ENCODE measurements around the gene RAPSN. TPM values are rescaled to one million over a fixed set of nuclear protein-coding genes. Genes with fewer than 3 reads are reported as not detected.
"Not testable (repeated sequence)": the region's sequence is repeated elsewhere in the genome, so short reads cannot be mapped to it uniquely, and the experiment has no call there.

Gene RAPSN
- total and polyA plus RNA-seq, 2 donors (not counting 1 experiment from before 2014, with no cell fraction given) = 0.25 to 1.0 TPM

DNA sequence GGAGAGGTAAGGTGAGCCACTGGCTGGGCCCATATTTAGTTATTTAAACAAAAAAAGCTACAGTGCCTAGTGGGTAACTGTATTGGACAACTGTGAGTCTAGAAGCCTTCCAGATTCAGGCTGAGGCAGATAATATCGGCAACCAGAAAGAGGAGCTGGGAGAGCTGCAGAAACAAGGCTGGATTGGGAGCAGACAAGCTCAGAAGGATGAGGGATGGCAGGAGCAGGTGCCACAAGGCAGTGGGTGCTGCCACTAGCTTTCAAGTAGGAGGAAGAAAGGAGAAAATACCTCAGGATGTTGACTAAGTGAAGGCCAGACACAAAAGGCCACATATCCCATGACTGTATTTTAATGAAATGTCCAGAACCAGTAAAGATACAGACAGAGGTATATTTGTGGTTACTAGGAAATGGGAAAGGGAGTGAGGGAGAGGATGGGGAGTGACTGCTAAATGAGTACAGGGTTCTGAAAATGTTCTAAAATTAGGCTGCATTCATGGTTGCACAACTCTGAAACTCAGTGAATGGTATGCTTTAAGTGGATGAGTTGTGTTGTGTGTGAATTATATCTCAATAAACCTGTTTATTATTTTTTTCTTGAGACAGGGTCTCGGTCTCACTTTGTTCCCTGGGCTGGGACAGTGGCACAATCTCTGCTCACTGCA, 11.8 kb upstream of the RAPSN start:
- Histone ChIP-seq H3K79me2 (ENCODE audit: control insufficient read depth, insufficient read depth, low read length) (no peaks in the 10 kb centered on the region), H4K20me1 (ENCODE audit: control insufficient read depth, insufficient read depth, low read length, poor library complexity, severe bottlenecking) (no peaks in the 10 kb centered on the region), H2AFZ (ENCODE audit: insufficient read depth, low read depth, low read length, poor library complexity, severe bottlenecking) (no peak overlapping the region), H3K9ac (ENCODE audit: low read length) (no peak overlapping the region), H3K27me3 (replicated peaks in 1 of 4; ENCODE audit: control extremely low read depth in 1 of 4, control insufficient read depth in 3 of 4, insufficient read depth in 4 of 4, low read length in 3 of 4) (no peaks in the 10 kb centered on the region), H3K4me1 (ENCODE audit: control insufficient read depth in 2 of 2, insufficient read depth in 2 of 2, low read length in 2 of 2) (no peaks in the 10 kb centered on the region), H3K27ac (ENCODE audit: low read length in 2 of 2) (no peak overlapping the region), H3K9me3 (ENCODE audit: control extremely low read depth in 1 of 3, control insufficient read depth in 2 of 3, insufficient read depth in 1 of 3, low read length in 2 of 3) (no peaks in the 10 kb centered on the region), H3K4me3 (ENCODE audit: control extremely low read depth in 1 of 5, extremely low read depth in 1 of 5, insufficient read depth in 1 of 5, low read depth in 2 of 5, low read length in 4 of 5) (no peak overlapping the region), H3K36me3 (replicated peaks in 1 of 2; ENCODE audit: control extremely low read depth in 1 of 2, control insufficient read depth in 1 of 2, extremely low read depth in 1 of 2, insufficient read depth in 2 of 2, low read length in 1 of 2) (peaks cover 2 to 23% of the 10 kb centered on the region in 2 experiments), H3K4me2 (replicated peaks; ENCODE audit: low read depth, low read length, poor library complexity, severe bottlenecking) (no peak overlapping the region)
- Mint-ChIP-seq H3K4me1 (no peaks in the 10 kb centered on the region), H3K4me3 (no peak overlapping the region), H3K27me3 (no peaks in the 10 kb centered on the region), H3K27ac (no peak overlapping the region), H3K9me3 (ENCODE audit: insufficient read depth) (no peaks in the 10 kb centered on the region)
- 100% methylated on average over 2 of the region's 2 CpGs for WGBS (ENCODE audit: insufficient coverage)
- intact Hi-C loops (cut with micrococcal nuclease) = no loop called here
- CTCF ChIA-PET = no interaction called here
- POLR2A ChIA-PET = no interaction called here
- DNase-seq (no peak), ATAC-seq (ENCODE audit: low read depth) (no peak)
- no peak for TF ChIP-seq EZH2 (IDR thresholded peaks at IDR 0.05; ENCODE audit: borderline replicate concordance, insufficient read depth, low read depth, low read length, poor library complexity, severe bottlenecking)

GRCh38 chr11:47454258-47454671, 5.3 kb upstream of the RAPSN start:
- TF ChIP-seq, protein P1, sequence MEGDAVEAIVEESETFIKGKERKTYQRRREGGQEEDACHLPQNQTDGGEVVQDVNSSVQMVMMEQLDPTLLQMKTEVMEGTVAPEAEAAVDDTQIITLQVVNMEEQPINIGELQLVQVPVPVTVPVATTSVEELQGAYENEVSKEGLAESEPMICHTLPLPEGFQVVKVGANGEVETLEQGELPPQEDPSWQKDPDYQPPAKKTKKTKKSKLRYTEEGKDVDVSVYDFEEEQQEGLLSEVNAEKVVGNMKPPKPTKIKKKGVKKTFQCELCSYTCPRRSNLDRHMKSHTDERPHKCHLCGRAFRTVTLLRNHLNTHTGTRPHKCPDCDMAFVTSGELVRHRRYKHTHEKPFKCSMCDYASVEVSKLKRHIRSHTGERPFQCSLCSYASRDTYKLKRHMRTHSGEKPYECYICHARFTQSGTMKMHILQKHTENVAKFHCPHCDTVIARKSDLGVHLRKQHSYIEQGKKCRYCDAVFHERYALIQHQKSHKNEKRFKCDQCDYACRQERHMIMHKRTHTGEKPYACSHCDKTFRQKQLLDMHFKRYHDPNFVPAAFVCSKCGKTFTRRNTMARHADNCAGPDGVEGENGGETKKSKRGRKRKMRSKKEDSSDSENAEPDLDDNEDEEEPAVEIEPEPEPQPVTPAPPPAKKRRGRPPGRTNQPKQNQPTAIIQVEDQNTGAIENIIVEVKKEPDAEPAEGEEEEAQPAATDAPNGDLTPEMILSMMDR (IDR thresholded peaks at IDR 0.05) = peak; percentile 83
- no CpG with 5 or more reads among the region's 8 CpGs for WGBS (ENCODE audit: insufficient coverage)
- peak overlapping the region; percentile 52 for H3K4me2 ChIP-seq (replicated peaks; ENCODE audit: low read depth, low read length, poor library complexity, severe bottlenecking)
- H3K9me3 Mint-ChIP-seq (ENCODE audit: insufficient read depth); H2AFZ ChIP-seq (ENCODE audit: insufficient read depth, low read depth, low read length, poor library complexity, severe bottlenecking); H3K79me2 ChIP-seq (ENCODE audit: control insufficient read depth, insufficient read depth, low read length); H3K9me3 ChIP-seq (ENCODE audit: control extremely low read depth in 1 of 3, control insufficient read depth in 2 of 3, insufficient read depth in 1 of 3, low read length in 2 of 3); H3K36me3 ChIP-seq (replicated peaks in 1 of 2; ENCODE audit: control extremely low read depth in 1 of 2, control insufficient read depth in 1 of 2, extremely low read depth in 1 of 2, insufficient read depth in 2 of 2, low read length in 1 of 2); H4K20me1 ChIP-seq (ENCODE audit: control insufficient read depth, insufficient read depth, low read length, poor library complexity, severe bottlenecking); H3K27me3 Mint-ChIP-seq; H3K4me3 Mint-ChIP-seq; H3K4me1 Mint-ChIP-seq; H3K27me3 ChIP-seq (replicated peaks in 1 of 4; ENCODE audit: control extremely low read depth in 1 of 4, control insufficient read depth in 3 of 4, insufficient read depth in 4 of 4, low read length in 3 of 4); H3K9ac ChIP-seq (ENCODE audit: low read length); H3K27ac Mint-ChIP-seq; H3K27ac ChIP-seq (ENCODE audit: low read length in 2 of 2); H3K4me3 ChIP-seq (ENCODE audit: control extremely low read depth in 1 of 5, extremely low read depth in 1 of 5, insufficient read depth in 1 of 5, low read depth in 2 of 5, low read length in 4 of 5); H3K4me1 ChIP-seq (ENCODE audit: control insufficient read depth in 2 of 2, insufficient read depth in 2 of 2, low read length in 2 of 2): not testable (repeated sequence)
- DNase-seq = peak; percentile 85
- peak; percentile 94 for ATAC-seq (ENCODE audit: low read depth)
- ChIA-PET CTCF (interaction anchor here (0.6 to 3.0 kb wide), 22 partner anchors 9 to 563 kb away, joined by 3 to 20 read pairs (median 4); partner anchors contain the start of gene PSMC3), POLR2A (interaction anchor here (0.6 kb wide), 1 partner anchor 105 kb away, joined by 3 read pairs; no protein-coding TSS in a partner anchor)
- intact Hi-C loops (cut with micrococcal nuclease) = loop anchor here (1.0 kb wide), 1 partner anchor 80 kb away; no protein-coding TSS in a partner anchor
